ENCODE results near the gene SLBP. TPM values are rescaled to one million over a fixed set of nuclear protein-coding genes. Genes with fewer than 3 reads are reported as not detected.

Gene SLBP
- total and polyA plus RNA-seq, 12 donors, result 10.9 to 17.7 (median 12.8) TPM

DNA sequence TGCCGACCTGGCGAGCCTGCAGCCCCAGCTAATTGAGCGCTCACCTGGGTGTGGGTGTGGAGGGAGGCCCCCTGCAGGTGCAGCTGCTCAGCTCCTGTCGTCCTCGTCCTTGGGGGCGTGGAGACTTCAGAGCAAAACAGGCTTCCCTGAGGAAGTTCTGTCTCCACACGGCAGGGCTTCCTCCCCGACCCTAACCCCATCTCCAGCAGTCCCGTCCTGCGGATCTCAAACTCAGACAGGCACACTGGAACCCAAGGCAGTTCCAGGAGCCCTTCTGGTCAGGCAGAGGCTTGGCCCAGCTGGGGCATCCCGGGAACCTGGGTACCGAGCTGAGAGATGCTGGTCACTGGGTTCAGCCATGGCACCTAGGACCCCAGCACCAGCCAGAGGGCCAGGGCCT is 33.6 kb upstream of the SLBP start:
- TF ChIP-seq, protein P1, sequence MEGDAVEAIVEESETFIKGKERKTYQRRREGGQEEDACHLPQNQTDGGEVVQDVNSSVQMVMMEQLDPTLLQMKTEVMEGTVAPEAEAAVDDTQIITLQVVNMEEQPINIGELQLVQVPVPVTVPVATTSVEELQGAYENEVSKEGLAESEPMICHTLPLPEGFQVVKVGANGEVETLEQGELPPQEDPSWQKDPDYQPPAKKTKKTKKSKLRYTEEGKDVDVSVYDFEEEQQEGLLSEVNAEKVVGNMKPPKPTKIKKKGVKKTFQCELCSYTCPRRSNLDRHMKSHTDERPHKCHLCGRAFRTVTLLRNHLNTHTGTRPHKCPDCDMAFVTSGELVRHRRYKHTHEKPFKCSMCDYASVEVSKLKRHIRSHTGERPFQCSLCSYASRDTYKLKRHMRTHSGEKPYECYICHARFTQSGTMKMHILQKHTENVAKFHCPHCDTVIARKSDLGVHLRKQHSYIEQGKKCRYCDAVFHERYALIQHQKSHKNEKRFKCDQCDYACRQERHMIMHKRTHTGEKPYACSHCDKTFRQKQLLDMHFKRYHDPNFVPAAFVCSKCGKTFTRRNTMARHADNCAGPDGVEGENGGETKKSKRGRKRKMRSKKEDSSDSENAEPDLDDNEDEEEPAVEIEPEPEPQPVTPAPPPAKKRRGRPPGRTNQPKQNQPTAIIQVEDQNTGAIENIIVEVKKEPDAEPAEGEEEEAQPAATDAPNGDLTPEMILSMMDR (IDR thresholded peaks at IDR 0.05), result no peak
- ATAC-seq, result no peak
- H3K36me3 ChIP-seq, result peaks cover 0 to 50% (median 4%) of the 10 kb centered on the region in 9 donors
- 82 to 83% methylated on average over 12 of the region's 12 CpGs for WGBS, 2 donors
- no peak overlapping the region for H3K4me3 ChIP-seq
- DNase-seq, result no peak
- H3K27ac ChIP-seq, result no peak overlapping the region
- no peaks in the 10 kb centered on the region for H3K9me3 ChIP-seq
- peaks cover 0 to 9% (median 4%) of the 10 kb centered on the region in 9 donors for H3K4me1 ChIP-seq
- H3K27me3 ChIP-seq, result peaks cover 0 to 11% (median 7%) of the 10 kb centered on the region in 7 donors
- intact Hi-C loops (cut with DNase I), result loop anchor here in 9 of 10 donors (2.0 to 5.0 kb wide), 7 partner anchors 62 to 157 kb away; no protein-coding TSS in a partner anchor

DNA sequence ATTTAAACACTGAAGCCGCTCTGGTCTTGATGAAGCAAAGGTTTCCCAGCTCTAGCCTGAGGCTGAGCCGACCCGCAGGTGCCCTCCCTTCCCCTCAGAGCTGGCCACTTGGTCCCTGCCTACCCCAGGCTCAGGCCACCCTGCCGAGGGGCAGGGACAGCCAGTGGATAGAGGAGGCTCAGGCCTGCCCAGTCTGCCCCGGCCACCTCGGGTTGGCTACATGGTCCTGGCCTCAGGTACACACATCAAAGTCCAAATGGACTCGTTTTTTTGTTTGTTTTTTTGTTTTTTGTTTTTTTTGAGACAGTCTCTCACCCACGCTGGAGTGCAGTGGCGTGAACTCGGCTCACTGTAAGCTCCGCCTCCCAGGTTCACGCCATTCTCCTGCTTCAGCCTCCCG is 33.0 kb upstream of the SLBP start:
- Histone ChIP-seq H3K36me3 (peaks cover 0 to 55% (median 4%) of the 10 kb centered on the region in 9 donors), H3K9me3 (no peaks in the 10 kb centered on the region), H3K27ac (no peak overlapping the region), H3K4me3 (no peak overlapping the region), H3K4me1 (peaks cover 0 to 14% (median 4%) of the 10 kb centered on the region in 9 donors), H3K27me3 (peaks cover 0 to 11% (median 7%) of the 10 kb centered on the region in 7 donors)
- DNase-seq, result no peak
- WGBS, 2 donors, result 92 to 94% methylated on average over 13 of the region's 13 CpGs
- no peak for ATAC-seq
- TF ChIP-seq, protein P1 (IDR thresholded peaks at IDR 0.05), result no peak
- intact Hi-C loops (cut with DNase I), result loop anchor here in 8 of 10 donors (5.0 kb wide), 4 partner anchors 62 to 157 kb away; no protein-coding TSS in a partner anchor

DNA sequence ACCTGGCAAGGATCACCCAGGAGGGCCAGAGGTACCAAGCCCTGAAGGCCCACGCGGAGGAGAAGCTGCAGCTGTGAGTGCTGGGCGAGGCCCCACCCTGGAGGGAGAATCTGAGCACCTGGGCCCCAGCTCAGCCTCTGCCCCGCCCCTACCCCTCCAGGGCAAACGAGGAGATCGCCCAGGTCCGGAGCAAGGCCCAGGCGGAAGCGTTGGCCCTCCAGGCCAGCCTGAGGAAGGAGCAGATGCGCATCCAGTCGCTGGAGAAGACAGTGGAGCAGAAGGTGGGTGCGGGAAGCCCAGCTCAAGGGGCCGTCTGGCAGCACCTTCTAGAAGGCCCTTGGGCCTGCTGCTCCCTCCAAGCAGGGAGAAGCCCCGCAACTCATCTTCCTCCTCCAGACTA is 32.4 kb upstream of the SLBP start:
- TF ChIP-seq, protein P1 (IDR thresholded peaks at IDR 0.05), result no peak

DNA sequence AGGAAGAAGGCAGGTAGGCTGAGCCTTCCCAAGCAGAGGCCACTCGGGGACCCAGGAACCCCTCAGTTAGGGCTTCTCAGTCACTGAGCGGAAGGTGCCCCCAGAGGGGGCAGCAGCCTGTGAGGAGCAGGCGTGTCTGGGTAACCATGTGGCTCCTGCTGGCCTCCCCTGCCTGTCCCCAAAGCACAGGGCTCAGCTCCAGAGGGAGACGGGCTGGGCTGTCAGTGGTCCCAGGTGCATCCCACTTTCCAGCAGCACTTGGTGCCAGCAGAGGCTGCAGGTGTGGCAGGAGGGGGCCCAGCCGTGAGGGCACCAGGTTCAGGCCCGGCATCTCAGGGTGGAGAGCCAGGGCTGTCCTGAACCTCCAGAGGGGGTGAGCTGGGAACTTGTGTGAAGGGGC is 31.9 kb upstream of the SLBP start:
- 96 to 97% methylated on average over 6 of the region's 6 CpGs for WGBS, 2 donors
- intact Hi-C loops (cut with DNase I), result no loop called here
- H3K4me1 ChIP-seq, result peaks cover 0 to 15% (median 4%) of the 10 kb centered on the region in 9 donors
- TF ChIP-seq, protein P1 (IDR thresholded peaks at IDR 0.05), result no peak
- no peak overlapping the region for H3K4me3 ChIP-seq
- no peak for ATAC-seq
- peaks cover 0 to 65% (median 4%) of the 10 kb centered on the region in 9 donors for H3K36me3 ChIP-seq
- H3K27me3 ChIP-seq, result peaks cover 0 to 11% (median 7%) of the 10 kb centered on the region in 7 donors
- no peak overlapping the region for H3K27ac ChIP-seq
- no peak for DNase-seq
- peaks cover 0 to 4% (median 0%) of the 10 kb centered on the region in 11 donors for H3K9me3 ChIP-seq

More for the DNA sequence above, 32.4 kb upstream of the SLBP start:
- no peak overlapping the region for H3K27ac ChIP-seq
- H3K27me3 ChIP-seq, result peaks cover 0 to 11% (median 7%) of the 10 kb centered on the region in 7 donors
- 94 to 95% methylated on average over 14 of the region's 14 CpGs for WGBS, 2 donors
- peaks cover 0 to 60% (median 4%) of the 10 kb centered on the region in 9 donors for H3K36me3 ChIP-seq
- ATAC-seq, result no peak
- H3K4me3 ChIP-seq, result no peak overlapping the region
- H3K9me3 ChIP-seq, result no peaks in the 10 kb centered on the region
- intact Hi-C loops (cut with DNase I), result no loop called here
- peaks cover 0 to 15% (median 4%) of the 10 kb centered on the region in 9 donors for H3K4me1 ChIP-seq
- no peak for DNase-seq

Measured in heart right ventricle (tissue), 16 donors.